Ascending aorta (tissue), 2 donors: ENCODE data around the gene CAMK4. TPM values are rescaled to one million over a fixed set of nuclear protein-coding genes. Genes with fewer than 3 reads are reported as not detected.

ENCODE experiments used
- DNase-seq, 2 donors: peaks; one replicate each; pipeline ENCODE4 v3.0.0-alpha.2; 2019; ENCODE audit warnings: low spot score in 2 of 2
- H3K27ac ChIP-seq, 2 donors: fragments of 200-600 bp; sonication (generic); one replicate each; pipeline ENCODE4 v1.5.1; 2016 to 2017; ENCODE audit warnings: mild to moderate bottlenecking in 1 of 2
- H3K27me3 ChIP-seq: fragments of 200-600 bp; sonication (generic); one replicate; pipeline ENCODE4 v1.5.1; 2017
- H3K36me3 ChIP-seq, 2 donors: fragments of 200-600 bp; sonication (generic); one replicate each; pipeline ENCODE4 v1.5.1; 2016
- H3K4me1 ChIP-seq, 2 donors: fragments of 200-600 bp; sonication (generic); one replicate each; pipeline ENCODE4 v1.5.1; 2016 to 2017; ENCODE audit warnings: mild to moderate bottlenecking in 1 of 2
- H3K4me3 ChIP-seq, 2 donors: fragments of 200-600 bp; sonication (generic); one replicate each; pipeline ENCODE4 v1.5.1; 2016 to 2017; ENCODE audit warnings: mild to moderate bottlenecking in 1 of 2
- H3K9me3 ChIP-seq, 2 donors: fragments of 200-600 bp; sonication (generic); one replicate each; pipeline ENCODE4 v1.5.1; 2016
- CTCF ChIP-seq, 3 experiments: fragments of 200-600 bp in 2 of 3; fragments of 450-650 bp in 1 of 3; sonication (generic) in 2 of 3; IDR thresholded peaks; one replicate each; pipeline ENCODE4 v1.5.1; 2016 to 2019; ENCODE audit warnings: antibody characterized with exemption in 3 of 3, mild to moderate bottlenecking in 1 of 3, moderate library complexity in 1 of 3
- intact Hi-C: fragments of 100-400 bp; cut with DNase I; formaldehyde crosslinking; loops from one replicate; pipeline ENCODE4 v1.15.1; 2023
- total RNA-seq: library from RNA; depleted of rRNA; stranded (reverse); fragments of >200 nt; gene quantifications from one replicate; pipeline ENCODE4 v1.1.0, GENCODE V29; 2016

Gene CAMK4
- total RNA-seq, 1 donor from 2014 or later, result under 0.01 TPM

GRCh38 chr5:111493031-111493430 is 268.8 kb downstream of the CAMK4 start:
- Histone ChIP-seq H3K9me3 (no peaks in the 10 kb centered on the region), H3K27me3 (no peaks in the 10 kb centered on the region), H3K4me1 (no peaks in the 10 kb centered on the region), H3K36me3 (no peaks in the 10 kb centered on the region), H3K27ac (no peak overlapping the region), H3K4me3 (no peak overlapping the region)
- no peak for TF ChIP-seq CTCF (IDR thresholded peaks at IDR 0.05)
- no peak for DNase-seq
- intact Hi-C loops, result no loop called here

- Histone ChIP-seq H3K27ac (no peak overlapping the region), H3K9me3 (no peaks in the 10 kb centered on the region), H3K27me3 (no peaks in the 10 kb centered on the region), H3K4me3 (no peak overlapping the region), H3K4me1 (no peaks in the 10 kb centered on the region), H3K36me3 (peaks cover 2 to 7% of the 10 kb centered on the region in 2 donors)
- intact Hi-C loops, result no loop called here
- TF ChIP-seq CTCF (IDR thresholded peaks at IDR 0.05), result no peak
- no peak for DNase-seq
Measured at GRCh38 chr5:111494355-111494999, 270.3 kb downstream of the CAMK4 start.

GRCh38 chr5:111495159-111495558 is 271.0 kb downstream of the CAMK4 start:
- Histone ChIP-seq H3K27me3 (no peaks in the 10 kb centered on the region), H3K9me3 (no peaks in the 10 kb centered on the region), H3K4me1 (no peaks in the 10 kb centered on the region), H3K27ac (no peak overlapping the region), H3K36me3 (peaks cover 2 to 14% of the 10 kb centered on the region in 2 donors), H3K4me3 (no peak overlapping the region)
- no peak for TF ChIP-seq CTCF (IDR thresholded peaks at IDR 0.05)
- DNase-seq, result no peak
- intact Hi-C loops, result no loop called here

GRCh38 chr5:111498346-111498745 is 274.2 kb downstream of the CAMK4 start:
- H3K9me3 ChIP-seq, result no peaks in the 10 kb centered on the region
- H3K4me3 ChIP-seq, result no peak overlapping the region
- H3K27me3 ChIP-seq, result no peaks in the 10 kb centered on the region
- no peak overlapping the region for H3K27ac ChIP-seq
- intact Hi-C loops, result no loop called here
- no peak for TF ChIP-seq CTCF (IDR thresholded peaks at IDR 0.05)
- H3K4me1 ChIP-seq, result no peaks in the 10 kb centered on the region
- no peak for DNase-seq
- peaks cover 2 to 14% of the 10 kb centered on the region in 2 donors for H3K36me3 ChIP-seq

GRCh38 chr5:111502956-111503355 is 278.8 kb downstream of the CAMK4 start:
- no peak for DNase-seq
- Histone ChIP-seq H3K4me1 (no peaks in the 10 kb centered on the region), H3K4me3 (no peak overlapping the region), H3K36me3 (peaks cover 2 to 14% of the 10 kb centered on the region in 2 donors), H3K9me3 (no peaks in the 10 kb centered on the region), H3K27me3 (no peaks in the 10 kb centered on the region), H3K27ac (no peak overlapping the region)
- TF ChIP-seq CTCF (IDR thresholded peaks at IDR 0.05), result no peak
- intact Hi-C loops, result no loop called here

DNA sequence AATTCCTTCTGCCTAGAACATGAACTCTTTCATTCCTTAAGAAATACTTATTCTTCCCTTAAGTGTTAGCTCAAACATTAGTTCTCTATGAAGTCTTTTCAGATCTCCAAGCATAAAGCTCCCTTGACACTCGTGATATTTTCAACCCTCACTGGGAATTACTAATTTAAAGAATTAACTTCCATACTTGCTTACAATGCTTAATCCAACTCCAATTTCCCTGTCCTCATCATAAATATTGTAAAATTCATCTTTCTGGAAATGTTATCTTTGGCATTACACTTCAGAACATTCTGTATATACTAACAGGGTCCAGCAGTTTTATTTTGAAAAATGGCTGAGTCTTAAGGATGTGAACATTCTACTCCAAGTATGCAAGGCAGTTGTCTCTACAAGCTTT is 280.9 kb downstream of the CAMK4 start:
- no peak for DNase-seq
- peaks cover 0 to under 1% of the 10 kb centered on the region in 2 donors for H3K36me3 ChIP-seq
- intact Hi-C loops, result no loop called here
- H3K4me1 ChIP-seq, result no peaks in the 10 kb centered on the region
- no peak overlapping the region for H3K4me3 ChIP-seq
- no peaks in the 10 kb centered on the region for H3K27me3 ChIP-seq
- H3K9me3 ChIP-seq, result no peaks in the 10 kb centered on the region
- no peak for TF ChIP-seq CTCF (IDR thresholded peaks at IDR 0.05)
- H3K27ac ChIP-seq, result peak overlapping the region in 1 of 2 donors; percentile 21
